T-helper 1 cell (primary cell): ENCODE measurements around the gene ARFGEF3.
"Not testable (repeated sequence)": the region's sequence is repeated elsewhere in the genome, so short reads cannot be mapped to it uniquely, and the experiment has no call there.

Experiments used
- DNase-seq, 5 donors: peaks; one replicate each; pipeline ENCODE4 v3.0.0-alpha.2; 2012 to 2020

Gene ARFGEF3

GRCh38 chr6:138211601-138212000, 49.9 kb downstream of the ARFGEF3 start:
- no peak for DNase-seq

DNA sequence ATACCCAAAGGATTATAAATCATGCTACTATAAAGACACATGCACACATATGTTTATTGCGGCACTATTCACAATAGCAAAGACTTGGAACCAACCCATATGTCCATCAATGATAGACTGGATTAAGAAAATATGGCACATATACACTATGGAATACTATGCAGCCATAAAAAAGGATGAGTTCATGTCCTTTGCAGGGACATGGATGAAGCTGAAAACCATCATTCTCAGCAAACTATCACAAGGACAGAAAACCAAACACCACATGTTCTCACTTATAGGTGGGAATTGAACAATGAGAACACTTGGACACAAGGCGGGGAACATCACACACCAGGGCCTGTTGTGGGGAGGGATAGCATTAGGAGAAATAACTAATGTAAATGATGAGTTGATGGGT, 50.8 kb downstream of the ARFGEF3 start:
- not testable (repeated sequence) for DNase-seq

DNA sequence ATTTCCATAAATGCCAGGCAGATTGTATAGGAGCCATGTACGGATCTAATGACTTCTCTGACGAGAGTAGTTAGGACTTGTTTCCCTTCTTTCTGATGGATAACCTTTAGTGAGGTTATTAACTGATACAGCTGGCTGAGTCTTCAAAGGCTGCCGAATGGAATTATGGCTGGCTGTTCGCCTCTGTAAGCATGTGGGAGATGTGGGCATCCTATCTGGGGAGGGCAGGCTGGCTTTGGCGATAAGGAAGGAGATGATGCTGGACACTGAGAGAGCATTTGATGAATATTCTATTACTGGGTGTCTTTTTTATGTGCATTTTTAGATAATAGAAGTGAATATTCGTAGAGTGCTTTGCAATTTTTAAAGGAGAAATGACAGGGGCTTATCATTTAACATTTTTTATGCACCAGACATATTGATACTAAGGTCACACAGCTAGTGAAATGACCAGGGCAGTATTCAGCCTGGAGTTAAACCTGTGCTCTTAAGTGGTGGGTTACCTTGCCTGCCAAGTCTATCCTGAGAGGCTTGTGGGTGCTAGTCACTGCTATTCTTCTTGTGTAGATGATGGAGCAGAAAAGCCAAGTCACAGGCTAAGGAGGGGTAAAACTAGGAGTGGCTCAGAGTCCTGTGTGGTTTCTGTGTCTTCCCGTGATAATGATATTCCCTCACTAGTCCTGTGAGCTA, 53.5 kb downstream of the ARFGEF3 start:
- no peak for DNase-seq

DNA sequence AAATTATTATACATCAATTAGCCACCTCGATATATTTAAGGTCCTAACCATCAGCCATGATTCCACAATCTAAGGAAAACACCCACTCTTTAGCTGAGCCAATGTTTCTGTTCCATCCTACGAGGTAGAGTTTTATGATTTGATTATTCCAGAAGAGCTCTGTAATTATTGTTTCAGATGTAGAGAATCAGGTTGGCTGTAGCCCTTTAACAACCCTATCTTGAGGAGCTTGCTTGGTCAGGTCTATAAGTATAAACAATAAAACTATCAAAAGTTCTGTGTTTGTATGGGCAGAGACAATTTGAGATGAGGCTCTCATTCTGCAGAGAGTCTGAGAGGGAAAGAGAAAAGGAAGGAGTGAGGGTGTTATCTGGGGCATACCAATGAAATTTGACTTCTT, 56.7 kb downstream of the ARFGEF3 start, which contains the start of gene PBOV1:
Gene PBOV1 (minus strand): TSS at position 43 of the 400 bp plus-strand sequence. CDS start 96 bp downstream, outside the sequence.
- DNase-seq: no peak

- no peak for DNase-seq
These were observed 57.7 kb downstream of the ARFGEF3 start for GRCh38 chr6:138219398-138219797.

GRCh38 chr6:138219901-138220300, 58.2 kb downstream of the ARFGEF3 start:
- DNase-seq: no peak

DNA sequence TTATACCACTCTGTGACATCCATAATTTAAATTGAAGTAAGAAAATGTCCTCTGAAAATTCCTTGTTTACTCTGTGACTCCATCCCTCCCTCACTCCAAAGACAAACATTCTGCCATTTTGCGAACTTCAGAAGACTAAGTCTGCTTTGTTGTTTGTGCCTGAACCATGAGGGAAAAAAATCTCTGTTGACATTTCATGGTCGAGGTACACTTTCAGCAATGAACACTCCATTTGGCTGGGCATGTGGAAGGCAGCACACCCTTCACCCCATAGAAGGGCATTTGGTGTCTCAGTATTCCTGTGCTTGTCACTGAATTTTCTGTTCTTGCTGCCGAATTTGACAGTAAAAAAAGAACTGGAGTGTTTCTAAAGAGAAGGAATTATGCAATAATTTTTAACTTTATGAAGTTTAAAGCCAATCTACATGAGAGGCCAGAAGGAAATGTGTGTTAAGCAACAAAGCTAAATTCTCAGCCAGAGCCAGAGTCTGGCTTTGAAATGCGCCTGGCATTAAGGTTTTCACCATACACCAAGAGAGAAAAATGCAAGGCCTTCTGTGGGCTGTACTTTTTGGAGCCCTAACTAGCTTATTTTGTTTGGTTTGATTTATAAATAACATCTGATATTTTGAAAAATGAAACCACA, 61.3 kb downstream of the ARFGEF3 start:
- DNase-seq: no peak

GRCh38 chr6:138225953-138226352, 64.2 kb downstream of the ARFGEF3 start:
- DNase-seq: no peak

DNA sequence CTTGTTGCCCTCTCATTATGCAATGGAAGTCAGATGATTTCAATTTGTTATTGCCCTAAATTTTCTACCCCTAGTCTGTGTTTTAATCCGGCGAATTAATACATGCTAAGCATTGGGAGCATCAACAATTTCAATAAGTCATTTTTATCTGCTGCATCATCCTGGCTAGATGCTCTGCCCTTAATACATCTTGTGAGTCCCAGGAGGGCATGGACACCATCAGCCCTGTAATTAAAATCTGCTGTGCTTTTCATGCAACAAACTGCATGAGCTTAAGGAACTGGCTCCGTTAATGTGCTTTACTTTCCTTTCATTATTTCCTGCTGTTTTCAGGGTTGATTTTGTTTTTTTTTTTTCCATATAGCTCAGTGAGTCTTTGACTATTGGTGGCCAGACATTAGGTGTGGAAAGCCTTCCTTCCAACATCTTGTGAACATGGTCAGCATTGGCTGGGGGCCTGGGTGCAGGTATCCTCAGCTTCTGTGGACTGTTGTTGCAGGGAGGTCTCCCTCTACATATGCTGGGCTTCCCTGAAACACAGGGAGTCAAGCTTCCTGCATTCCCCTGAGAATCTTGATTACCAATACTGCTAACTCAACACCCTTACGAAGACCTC, 65.1 kb downstream of the ARFGEF3 start:
- DNase-seq: no peak

DNA sequence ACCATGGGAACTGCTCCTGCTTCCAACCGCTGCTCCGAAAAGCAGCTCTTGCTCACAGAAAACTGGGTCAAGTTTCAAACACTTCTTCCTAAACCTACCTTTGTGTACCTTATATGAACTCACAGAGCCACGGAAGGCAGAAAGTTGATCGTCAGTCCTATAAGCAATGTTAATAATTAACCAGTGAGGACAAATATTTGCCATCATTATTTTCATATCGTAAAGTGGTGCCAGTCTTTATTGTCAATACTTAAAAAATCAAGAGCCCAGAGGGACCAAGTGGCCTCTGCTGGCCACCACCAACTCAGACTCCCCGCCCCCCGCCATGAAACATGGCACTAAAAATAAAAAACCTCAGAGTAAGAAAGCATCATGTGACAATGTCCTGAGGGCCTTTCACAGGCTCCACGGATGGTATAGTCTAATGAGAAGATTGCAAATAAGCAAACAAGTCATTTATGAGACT, 65.6 kb downstream of the ARFGEF3 start:
- DNase-seq: no peak

- DNase-seq: no peak
These were observed 67.3 kb downstream of the ARFGEF3 start for GRCh38 chr6:138229072-138229471.

DNA sequence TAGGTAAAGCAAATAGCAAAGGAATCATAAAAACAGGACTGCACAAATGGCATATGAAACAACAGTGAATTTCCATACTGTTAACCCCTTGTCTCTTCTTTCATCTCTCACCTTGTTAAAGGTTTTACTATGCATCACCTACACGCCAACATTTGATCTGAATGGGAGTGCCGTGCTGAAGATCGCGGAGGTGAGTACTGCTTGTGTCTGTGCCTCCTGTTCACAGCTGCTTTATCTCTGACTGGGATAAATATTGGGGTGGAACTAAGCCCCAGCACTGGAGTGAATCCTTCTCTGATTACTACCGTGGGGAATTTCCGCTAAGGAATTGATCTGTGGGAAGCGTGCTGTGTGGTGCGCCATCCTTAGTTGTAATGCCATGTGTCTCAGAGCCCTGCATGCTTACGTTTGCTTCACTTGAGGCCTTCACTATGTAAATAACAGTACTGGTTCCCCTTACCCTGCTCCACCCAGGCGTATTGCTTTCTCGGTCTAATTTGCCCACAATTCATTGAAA, 68.0 kb downstream of the ARFGEF3 start:
- no peak for DNase-seq

DNA sequence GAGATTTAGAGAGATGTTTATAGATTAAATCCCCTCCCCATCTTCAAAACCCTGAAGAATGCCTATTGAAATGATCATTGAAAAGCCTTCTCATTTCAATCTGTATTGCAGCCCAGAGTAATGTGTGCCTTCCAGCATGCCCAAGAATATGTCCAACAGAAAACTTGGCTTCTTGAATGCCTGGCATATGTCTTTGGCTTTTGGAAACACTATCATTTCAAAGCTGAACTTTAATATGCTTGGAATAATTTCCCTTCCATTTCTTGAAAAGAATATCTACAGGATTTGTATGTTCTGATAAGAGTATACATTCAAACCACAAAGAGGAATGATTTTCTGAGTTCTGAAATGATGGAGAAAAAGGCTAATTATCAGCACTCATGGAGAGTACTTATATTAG, 68.5 kb downstream of the ARFGEF3 start:
- no peak for DNase-seq

DNA sequence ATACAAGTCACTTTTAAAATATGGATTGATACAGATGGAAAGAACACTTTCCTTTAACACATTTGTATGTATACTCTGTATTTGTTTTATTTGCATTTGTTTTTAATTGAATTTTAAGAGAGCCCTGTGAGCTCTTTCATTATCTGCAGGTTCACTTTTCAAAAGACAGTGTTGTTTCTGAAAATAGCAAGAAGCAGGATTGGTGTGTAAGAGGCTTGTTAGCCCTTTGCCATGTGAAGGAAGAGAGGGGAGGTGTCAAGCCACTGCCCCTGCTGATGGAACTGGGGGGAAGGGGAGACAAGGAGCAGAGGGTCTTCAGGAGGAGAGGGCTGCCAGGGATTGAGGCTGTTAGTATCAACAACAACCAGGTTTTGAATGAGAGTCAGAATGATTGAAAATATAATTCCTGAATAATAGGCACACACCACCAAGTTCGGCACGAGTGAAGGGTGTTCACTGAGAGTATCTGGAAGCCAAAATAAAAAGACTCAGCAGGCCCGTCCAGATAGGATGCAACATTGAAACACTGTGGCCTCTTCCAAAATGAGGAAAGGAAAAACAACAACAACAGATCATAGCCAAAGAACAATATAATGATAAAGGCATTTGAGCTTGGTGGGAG, 69.1 kb downstream of the ARFGEF3 start:
- DNase-seq: no peak

GRCh38 chr6:138231381-138231886, 69.7 kb downstream of the ARFGEF3 start:
- no peak for DNase-seq

GRCh38 chr6:138234363-138234762, 72.6 kb downstream of the ARFGEF3 start:
- no peak for DNase-seq

DNA sequence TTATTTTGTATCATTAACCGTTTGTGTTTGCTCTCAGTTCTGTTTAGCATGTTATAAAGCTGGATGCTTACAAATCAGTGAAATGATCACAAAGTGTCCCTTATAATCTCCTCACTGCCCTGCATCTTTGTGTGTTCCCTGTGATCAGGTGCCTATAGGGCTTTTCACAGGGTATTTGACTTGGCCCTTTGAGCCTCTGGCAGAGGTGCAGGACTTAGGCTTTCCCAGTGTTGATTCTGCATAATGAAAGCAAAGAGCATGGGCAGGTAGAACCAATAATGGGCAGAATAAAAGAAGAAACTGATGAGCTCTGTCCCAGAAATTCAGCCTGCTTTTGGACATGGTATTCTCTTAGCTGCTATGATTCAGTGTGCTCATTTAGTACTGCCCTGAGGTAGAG, 73.5 kb downstream of the ARFGEF3 start:
- no peak for DNase-seq

DNA sequence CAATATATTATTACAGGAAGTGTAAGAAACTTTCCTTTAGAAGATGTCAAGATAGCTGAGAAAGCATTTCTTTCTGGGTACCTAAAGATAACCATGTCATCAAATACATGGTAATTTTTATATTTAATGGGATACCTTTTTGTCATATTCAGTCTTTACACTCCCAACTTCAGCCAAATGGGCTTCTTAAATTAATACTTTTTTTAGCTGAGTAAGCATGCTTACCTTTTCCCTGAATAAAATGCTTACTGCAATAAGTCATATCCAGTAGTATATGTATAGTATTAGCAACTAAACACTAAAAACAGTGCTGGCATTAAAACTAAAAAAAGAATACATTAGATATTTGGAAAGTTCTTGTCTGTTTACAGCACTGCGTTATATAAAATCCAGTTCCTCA, 74.0 kb downstream of the ARFGEF3 start:
- DNase-seq: no peak

GRCh38 chr6:138237463-138237862, 75.7 kb downstream of the ARFGEF3 start:
- no peak for DNase-seq

DNA sequence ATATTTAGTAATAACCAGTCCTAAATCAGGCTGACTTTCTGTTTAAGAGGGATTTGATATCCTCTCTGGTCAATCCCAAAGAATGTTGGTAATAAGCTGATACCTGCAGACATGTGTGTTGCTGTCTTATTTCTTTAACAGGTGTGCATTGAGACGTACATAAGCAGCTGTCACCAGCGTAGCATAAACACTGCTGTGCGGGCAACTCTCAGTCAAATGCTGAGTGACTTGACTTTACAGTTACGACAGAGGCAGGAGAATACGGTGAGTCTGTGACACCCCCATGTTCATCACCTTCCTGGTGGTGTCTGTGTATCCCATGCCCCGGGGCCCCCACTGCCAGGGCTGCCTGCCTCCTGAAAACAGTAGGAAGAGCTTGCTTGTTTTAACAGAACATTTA, 76.6 kb downstream of the ARFGEF3 start:
- DNase-seq: no peak

GRCh38 chr6:138239774-138240173, 78.0 kb downstream of the ARFGEF3 start:
- DNase-seq: no peak

- no peak for DNase-seq
These were observed 78.9 kb downstream of the ARFGEF3 start for GRCh38 chr6:138240476-138241245.
